Thymus (tissue), 11 donors: ENCODE results near the gene CTNNA2. TPM values are rescaled to one million over a fixed set of nuclear protein-coding genes. Genes with fewer than 3 reads are reported as not detected.

Experiments used
- DNase-seq, 9 donors: peaks; one replicate each; pipeline ENCODE4 v3.0.0-alpha.2; 2013; ENCODE audit warnings: low spot score in 9 of 9, low read depth in 6 of 9, missing footprints in 1 of 9
- H3K27ac ChIP-seq, 2 donors: one replicate each; pipeline ENCODE4 v1.5.1; 2013; ENCODE audit warnings: control low read depth in 1 of 2, low read depth in 1 of 2, low read length in 1 of 2, mild to moderate bottlenecking in 1 of 2, moderate library complexity in 1 of 2
- H3K27me3 ChIP-seq, 2 donors: one replicate each; pipeline ENCODE4 v1.5.1; 2013; ENCODE audit warnings: low read length in 1 of 2; ENCODE audit not compliant: control insufficient read depth in 2 of 2, insufficient read depth in 1 of 2
- H3K36me3 ChIP-seq, 2 donors: one replicate each; pipeline ENCODE4 v1.5.1; 2013; ENCODE audit warnings: low read length in 1 of 2, mild to moderate bottlenecking in 1 of 2, moderate library complexity in 1 of 2; ENCODE audit not compliant: control insufficient read depth in 2 of 2, insufficient read depth in 2 of 2
- H3K4me1 ChIP-seq, 2 donors: one replicate each; pipeline ENCODE4 v1.5.1; 2013; ENCODE audit warnings: low read length in 2 of 2; ENCODE audit not compliant: control insufficient read depth in 2 of 2, insufficient read depth in 2 of 2
- H3K4me3 ChIP-seq, 2 donors: one replicate each; pipeline ENCODE4 v1.5.1; 2013; ENCODE audit warnings: low read length in 2 of 2, control low read depth in 1 of 2, mild to moderate bottlenecking in 1 of 2
- H3K9me3 ChIP-seq, 2 donors: one replicate each; pipeline ENCODE4 v1.5.1; 2013; ENCODE audit warnings: low read length in 1 of 2, mild to moderate bottlenecking in 1 of 2; ENCODE audit not compliant: control insufficient read depth in 2 of 2, insufficient read depth in 1 of 2
- WGBS: extraction: QIAGEN DNeasy Blood & Tissue Kit; methylation state at CpG from one replicate; pipeline ENCODE4 v1.1.7; 2013; 5-methylcytosine and 5-hydroxymethylcytosine counted together
- polyA plus RNA-seq: library from polyadenylated mRNA; stranded (reverse); fragments of 200-250 nt; gene quantifications from one replicate; pipeline ENCODE4 v1.2.3, GENCODE V29; 2013
- total RNA-seq: library from RNA; stranded (reverse); fragments of 120-200 nt; gene quantifications from one replicate; pipeline ENCODE4 v1.2.4, GENCODE V29; 2013
- donor health status: healthy.

The CTNNA2 gene
- total and polyA plus RNA-seq, 2 donors: 0.16 to 0.19 TPM

- Histone ChIP-seq H3K27ac (no peak overlapping the region), H3K4me3 (no peak overlapping the region), H3K27me3 (no peaks in the 10 kb centered on the region), H3K4me1 (no peaks in the 10 kb centered on the region), H3K36me3 (no peaks in the 10 kb centered on the region), H3K9me3 (no peaks in the 10 kb centered on the region)
- 42% methylated on average over 3 of the region's 3 CpGs for WGBS
- DNase-seq: no peak
Measured at GRCh38 chr2:80530442-80531064, 1017.7 kb downstream of the CTNNA2 start.

GRCh38 chr2:80531319-80531718 lies 1018.5 kb downstream of the CTNNA2 start:
- Histone ChIP-seq H3K4me3 (no peak overlapping the region), H3K27ac (no peak overlapping the region), H3K9me3 (no peaks in the 10 kb centered on the region), H3K4me1 (no peaks in the 10 kb centered on the region), H3K27me3 (no peaks in the 10 kb centered on the region), H3K36me3 (no peaks in the 10 kb centered on the region)
- no peak for DNase-seq
- WGBS: 100% methylated on average over 1 of the region's 1 CpG

GRCh38 chr2:80545420-80546210 lies 1032.8 kb downstream of the CTNNA2 start:
- WGBS: 84% methylated on average over 13 of the region's 13 CpGs
- Histone ChIP-seq H3K27ac (no peak overlapping the region), H3K36me3 (no peaks in the 10 kb centered on the region), H3K4me1 (no peaks in the 10 kb centered on the region), H3K27me3 (no peaks in the 10 kb centered on the region), H3K9me3 (no peaks in the 10 kb centered on the region), H3K4me3 (no peak overlapping the region)
- DNase-seq: no peak

- Histone ChIP-seq H3K4me1 (no peaks in the 10 kb centered on the region), H3K4me3 (no peak overlapping the region), H3K27me3 (no peaks in the 10 kb centered on the region), H3K9me3 (no peaks in the 10 kb centered on the region), H3K36me3 (no peaks in the 10 kb centered on the region), H3K27ac (no peak overlapping the region)
- DNase-seq: no peak
- WGBS: 91% methylated on average over 1 of the region's 1 CpG
Measured at GRCh38 chr2:80546766-80547165, 1033.9 kb downstream of the CTNNA2 start.

GRCh38 chr2:80547344-80547743 lies 1034.5 kb downstream of the CTNNA2 start:
- Histone ChIP-seq H3K4me3 (no peak overlapping the region), H3K27me3 (no peaks in the 10 kb centered on the region), H3K36me3 (no peaks in the 10 kb centered on the region), H3K27ac (no peak overlapping the region), H3K4me1 (no peaks in the 10 kb centered on the region), H3K9me3 (no peaks in the 10 kb centered on the region)
- no peak for DNase-seq

- Histone ChIP-seq H3K4me3 (no peak overlapping the region), H3K27ac (no peak overlapping the region), H3K36me3 (no peaks in the 10 kb centered on the region), H3K27me3 (no peaks in the 10 kb centered on the region), H3K9me3 (no peaks in the 10 kb centered on the region), H3K4me1 (no peaks in the 10 kb centered on the region)
- no peak for DNase-seq
- WGBS: 90% methylated on average over 5 of the region's 5 CpGs
Measured at GRCh38 chr2:80548469-80548868, 1035.6 kb downstream of the CTNNA2 start.

GRCh38 chr2:80549901-80550300 lies 1037.0 kb downstream of the CTNNA2 start:
- no peaks in the 10 kb centered on the region for H3K4me1 ChIP-seq
- 83% methylated on average over 3 of the region's 3 CpGs for WGBS
- H3K27me3 ChIP-seq: no peaks in the 10 kb centered on the region
- H3K9me3 ChIP-seq: no peaks in the 10 kb centered on the region
- no peak overlapping the region for H3K4me3 ChIP-seq
- H3K36me3 ChIP-seq: no peaks in the 10 kb centered on the region
- H3K27ac ChIP-seq: no peak overlapping the region
- no peak for DNase-seq

GRCh38 chr2:80560326-80560725 lies 1047.5 kb downstream of the CTNNA2 start:
- Histone ChIP-seq H3K4me1 (no peaks in the 10 kb centered on the region), H3K9me3 (no peaks in the 10 kb centered on the region), H3K4me3 (no peak overlapping the region), H3K27ac (no peak overlapping the region), H3K27me3 (no peaks in the 10 kb centered on the region), H3K36me3 (no peaks in the 10 kb centered on the region)
- WGBS: 46% methylated on average over 4 of the region's 4 CpGs
- no peak for DNase-seq

GRCh38 chr2:80568011-80568410 lies 1055.2 kb downstream of the CTNNA2 start:
- 88% methylated on average over 3 of the region's 3 CpGs for WGBS
- Histone ChIP-seq H3K9me3 (no peaks in the 10 kb centered on the region), H3K4me3 (no peak overlapping the region), H3K4me1 (no peaks in the 10 kb centered on the region), H3K36me3 (no peaks in the 10 kb centered on the region), H3K27me3 (no peaks in the 10 kb centered on the region), H3K27ac (no peak overlapping the region)
- DNase-seq: no peak
